Myocyte (in vitro differentiated cells): ENCODE measurements around the gene MAP4K2. TPM values are rescaled to one million over a fixed set of nuclear protein-coding genes. Genes with fewer than 3 reads are reported as not detected.

Experiments used
- DNase-seq: peaks from one replicate; pipeline ENCODE4 v3.0.0-alpha.2; 2012; ENCODE audit warnings: low read depth
- total RNA-seq: library from RNA; depleted of rRNA; stranded (reverse); fragments of >200 nt; gene quantifications from 2 replicates; pipeline ENCODE4 v1.2.3, GENCODE V29; 2014

The MAP4K2 gene
- total RNA-seq, 1 donor from 2014 or later: 7.1 TPM

GRCh38 chr11:64757549-64758329 is 45.3 kb downstream of the MAP4K2 start:
- no peak for DNase-seq

- DNase-seq: peak; percentile 46
These were observed 47.2 kb downstream of the MAP4K2 start for GRCh38 chr11:64755681-64756361.

GRCh38 chr11:64754919-64755662 is 47.9 kb downstream of the MAP4K2 start:
- DNase-seq: no peak

- no peak for DNase-seq
These were observed 48.7 kb downstream of the MAP4K2 start for GRCh38 chr11:64754124-64754918.

GRCh38 chr11:64753380-64754123 is 49.5 kb downstream of the MAP4K2 start:
- DNase-seq: no peak

GRCh38 chr11:64753019-64753379 is 50.0 kb downstream of the MAP4K2 start:
- DNase-seq: no peak

GRCh38 chr11:64752175-64752970 is 50.6 kb downstream of the MAP4K2 start:
- peak; percentile 24 for DNase-seq

GRCh38 chr11:64751580-64751979 is 51.4 kb downstream of the MAP4K2 start:
- DNase-seq: no peak

GRCh38 chr11:64751136-64751535 is 51.9 kb downstream of the MAP4K2 start:
- no peak for DNase-seq

GRCh38 chr11:64750361-64751054 is 52.5 kb downstream of the MAP4K2 start:
- no peak for DNase-seq

- no peak for DNase-seq
These were observed 54.9 kb downstream of the MAP4K2 start for GRCh38 chr11:64747961-64748665.

- DNase-seq: no peak
These were observed 56.5 kb downstream of the MAP4K2 start for GRCh38 chr11:64746486-64746885.

- peak; percentile 56 for DNase-seq
These were observed 57.3 kb downstream of the MAP4K2 start for GRCh38 chr11:64745521-64746328.

- peak; percentile 24 for DNase-seq
These were observed 57.9 kb downstream of the MAP4K2 start for GRCh38 chr11:64745189-64745520.

GRCh38 chr11:64744544-64745188 is 58.3 kb downstream of the MAP4K2 start:
- DNase-seq: no peak

GRCh38 chr11:64743591-64744543 is 59.1 kb downstream of the MAP4K2 start, which contains the start of gene RASGRP2:
TSS of gene RASGRP2 (minus strand) at chr11:64744142. CDS start at chr11:64742866, 1,276 bp downstream.
- no peak for DNase-seq
